Aortic smooth muscle cell (primary cell): ENCODE measurements around the gene ASCC2. TPM values are rescaled to one million over a fixed set of nuclear protein-coding genes. Genes with fewer than 3 reads are reported as not detected.

ENCODE experiments used
- total RNA-seq: library from RNA; depleted of rRNA; stranded (reverse); fragments of >200 nt; gene quantifications from 2 replicates; pipeline ENCODE4 v1.2.3, GENCODE V29; 2014

Gene ASCC2, protein sequence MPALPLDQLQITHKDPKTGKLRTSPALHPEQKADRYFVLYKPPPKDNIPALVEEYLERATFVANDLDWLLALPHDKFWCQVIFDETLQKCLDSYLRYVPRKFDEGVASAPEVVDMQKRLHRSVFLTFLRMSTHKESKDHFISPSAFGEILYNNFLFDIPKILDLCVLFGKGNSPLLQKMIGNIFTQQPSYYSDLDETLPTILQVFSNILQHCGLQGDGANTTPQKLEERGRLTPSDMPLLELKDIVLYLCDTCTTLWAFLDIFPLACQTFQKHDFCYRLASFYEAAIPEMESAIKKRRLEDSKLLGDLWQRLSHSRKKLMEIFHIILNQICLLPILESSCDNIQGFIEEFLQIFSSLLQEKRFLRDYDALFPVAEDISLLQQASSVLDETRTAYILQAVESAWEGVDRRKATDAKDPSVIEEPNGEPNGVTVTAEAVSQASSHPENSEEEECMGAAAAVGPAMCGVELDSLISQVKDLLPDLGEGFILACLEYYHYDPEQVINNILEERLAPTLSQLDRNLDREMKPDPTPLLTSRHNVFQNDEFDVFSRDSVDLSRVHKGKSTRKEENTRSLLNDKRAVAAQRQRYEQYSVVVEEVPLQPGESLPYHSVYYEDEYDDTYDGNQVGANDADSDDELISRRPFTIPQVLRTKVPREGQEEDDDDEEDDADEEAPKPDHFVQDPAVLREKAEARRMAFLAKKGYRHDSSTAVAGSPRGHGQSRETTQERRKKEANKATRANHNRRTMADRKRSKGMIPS
- total RNA-seq = 24.4 and 26.1 TPM in 2 replicates

DNA sequence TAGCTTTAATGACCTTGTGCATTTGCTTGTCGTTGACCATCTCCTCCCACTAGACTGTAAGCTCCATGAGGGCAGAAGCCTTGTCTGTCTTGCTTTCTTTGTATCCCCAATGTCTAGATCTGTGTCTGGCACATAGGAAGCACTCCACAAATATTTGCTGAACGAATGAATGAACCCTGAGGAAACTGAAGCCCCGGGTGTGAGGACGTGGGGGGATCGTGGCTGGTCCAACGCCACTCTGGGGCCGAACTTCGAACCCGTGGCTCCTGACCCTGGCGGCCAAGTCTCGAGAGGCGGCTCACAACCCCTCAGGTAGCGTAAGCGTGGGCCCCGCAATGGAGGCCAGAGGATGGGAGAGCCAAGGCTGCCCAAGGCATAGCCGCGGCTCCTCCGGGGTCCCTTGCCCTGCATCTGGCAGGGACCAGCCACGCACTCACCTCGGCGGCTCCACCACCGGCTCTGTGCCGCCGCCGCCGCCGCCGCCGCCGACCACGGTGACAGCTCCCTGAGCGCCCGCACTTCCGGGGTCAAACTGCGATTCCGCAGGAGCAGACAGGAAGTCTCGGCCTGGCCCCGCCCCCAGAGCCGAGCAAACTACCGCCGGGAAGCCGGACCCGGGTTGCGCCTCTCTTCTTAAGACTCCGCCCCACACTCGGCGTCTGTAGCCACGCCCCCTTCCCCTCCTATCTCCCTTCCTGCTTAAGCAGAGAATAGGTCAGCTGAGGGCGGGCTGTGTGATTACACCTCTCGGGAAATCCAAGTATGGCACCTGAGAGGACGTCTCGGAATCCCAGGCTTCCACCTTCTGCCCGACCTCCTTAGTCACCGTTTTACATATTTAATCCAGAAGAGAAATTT, at the start of gene ASCC2:
Gene ASCC2, minus strand, starts transcription at position 534 of the 858 bp plus-strand sequence. CDS start 5,949 bp downstream, outside the sequence.

DNA sequence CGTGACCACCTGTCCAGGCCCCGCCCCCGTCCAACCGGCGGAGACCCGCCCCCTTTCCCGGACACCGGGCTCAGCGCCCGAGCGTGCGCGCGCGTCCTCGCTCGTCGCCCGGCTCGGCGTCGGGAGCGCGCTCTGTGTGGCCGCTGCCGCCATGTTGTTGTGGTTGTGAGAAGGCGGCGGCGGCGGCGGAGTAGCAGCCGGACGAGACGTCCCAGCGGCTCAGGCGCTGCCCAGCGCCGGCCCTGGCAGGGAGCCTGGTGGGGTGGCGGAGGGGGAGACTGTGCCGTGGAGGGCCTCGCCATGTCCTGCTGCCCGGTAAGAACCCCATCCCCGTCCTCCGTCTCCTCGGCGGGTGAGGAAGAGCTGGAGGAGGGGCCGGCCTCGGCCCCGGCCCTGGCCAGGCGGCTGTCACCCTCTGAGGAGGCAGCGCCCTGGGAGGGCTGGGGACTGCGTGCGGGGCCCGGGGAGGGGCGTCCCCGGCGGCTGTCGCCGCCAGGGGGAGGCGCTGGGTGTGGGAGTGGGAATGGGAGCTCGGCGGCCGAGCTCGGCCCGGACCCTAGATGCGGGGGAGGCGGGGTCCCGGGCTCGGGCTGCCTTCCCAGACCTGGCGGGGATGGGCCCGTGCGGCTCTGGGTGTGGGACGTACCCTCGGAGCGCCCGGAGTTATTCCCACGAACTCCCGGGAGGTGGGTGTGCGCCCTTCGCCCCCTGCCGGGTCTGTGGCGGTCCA, 45.1 kb upstream of the ASCC2 start, which contains the start of gene MTMR3:
Gene MTMR3, plus strand, starts transcription at position 130 of the 730 bp plus-strand sequence. CDS start 87,886 bp downstream, outside the sequence.

DNA sequence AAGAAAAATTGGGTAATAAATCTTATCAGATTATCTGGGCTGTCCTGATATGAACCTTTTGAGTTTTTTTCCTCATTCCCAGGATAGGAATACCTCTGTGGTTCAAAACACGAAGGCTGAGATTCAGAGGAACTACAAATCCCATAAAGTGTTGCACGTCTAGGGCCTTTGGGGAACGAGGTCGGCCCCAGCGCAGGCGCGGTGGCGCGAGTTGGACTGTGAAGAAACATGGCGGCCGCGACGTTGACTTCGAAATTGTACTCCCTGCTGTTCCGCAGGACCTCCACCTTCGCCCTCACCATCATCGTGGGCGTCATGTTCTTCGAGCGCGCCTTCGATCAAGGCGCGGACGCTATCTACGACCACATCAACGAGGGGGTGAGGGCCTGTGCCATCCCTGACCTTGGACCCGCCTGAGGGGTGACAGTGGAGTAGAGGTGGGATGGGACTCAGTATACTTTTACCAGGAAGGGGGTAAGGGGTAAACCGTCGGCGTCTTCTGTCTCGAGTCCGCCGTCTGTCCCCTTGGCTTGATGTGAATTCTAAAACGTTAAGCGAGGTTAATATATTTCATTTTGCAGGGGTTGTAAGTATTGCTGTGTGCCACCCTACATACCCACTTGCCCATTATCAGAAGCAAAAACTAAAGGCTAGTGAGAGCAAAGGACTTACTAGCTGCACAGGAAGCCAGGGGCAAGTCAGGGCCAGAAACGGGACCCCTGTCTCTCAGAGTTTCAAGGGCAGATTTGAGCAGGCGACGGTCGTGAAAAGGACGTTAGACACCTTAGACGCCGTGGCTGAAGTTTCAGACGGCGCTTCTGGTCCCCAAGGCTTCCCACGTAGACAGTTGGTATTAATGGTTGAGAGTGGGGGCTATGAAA, 70.7 kb downstream of the ASCC2 start, which contains the start of gene UQCR10:
Gene UQCR10, plus strand, starts transcription at position 199 of the 881 bp plus-strand sequence. Its CDS starts 30 bp downstream, at position 229.

DNA sequence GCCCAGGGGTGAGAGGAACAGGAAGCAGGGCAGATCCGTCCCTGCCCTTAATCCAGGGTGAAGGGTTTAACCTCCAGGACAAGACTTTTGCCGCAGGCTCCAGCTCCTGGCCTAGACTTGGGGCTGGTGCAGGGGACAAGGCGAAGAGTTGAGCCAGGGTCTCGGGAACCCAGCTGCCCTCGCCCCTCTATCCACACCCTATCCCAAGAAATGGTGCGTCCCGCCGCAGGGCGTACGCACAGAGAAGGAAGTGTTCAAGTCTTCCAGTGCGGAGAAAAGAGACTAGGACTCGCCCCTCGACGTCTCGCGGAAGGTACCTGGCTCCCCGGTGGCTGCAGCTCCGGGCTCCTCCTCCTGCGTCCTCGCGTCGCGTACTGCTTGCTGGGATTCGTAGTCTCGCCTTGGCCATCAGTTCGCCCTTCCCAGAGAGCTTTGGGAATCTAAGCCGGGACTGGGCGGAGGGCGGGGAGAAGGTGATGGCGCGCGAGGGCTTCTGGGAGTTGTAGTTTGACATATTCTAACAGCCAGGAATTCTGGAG, 71.4 kb downstream of the ASCC2 start, which contains the start of gene ZMAT5:
Gene ZMAT5, minus strand, starts transcription at position 376 of the 539 bp plus-strand sequence. CDS start 18,463 bp downstream, outside the sequence.

Other genes starting within 250 kb of the ASCC2 start
- gene NF2, start 234.6 kb downstream of the ASCC2 start, total RNA-seq = 65.0 and 66.1 TPM in 2 replicates
- gene CABP7, start 118.3 kb downstream of the ASCC2 start, total RNA-seq = under 0.01 TPM in 1 of 2 replicates, not detected in the other
- gene ZMAT5, start 71.3 kb downstream of the ASCC2 start, total RNA-seq = 19.2 and 19.4 TPM in 2 replicates
- gene UQCR10, start 70.9 kb downstream of the ASCC2 start, total RNA-seq = 94.3 and 94.6 TPM in 2 replicates
- 20.1 and 23.6 TPM in 2 replicates for gene MTMR3, start 44.9 kb upstream of the ASCC2 start, total RNA-seq
- gene HORMAD2, start 242.2 kb upstream of the ASCC2 start, total RNA-seq = not detected in 2 replicates